Activated CD4-positive, alpha-beta memory T cell treated with anti-CD3 and anti-CD28 coated beads for 36 hours (primary cell): ENCODE data around the gene SOX15. TPM values are rescaled to one million over a fixed set of nuclear protein-coding genes. Genes with fewer than 3 reads are reported as not detected.

Source experiments
- CTCF ChIA-PET: fragments of 350-600 bp; sonication (Branson Sonifier 250); formaldehyde crosslinking; loops from one replicate; lab custom pipeline; 2021; ENCODE audit warnings: antibody characterized with exemption, inconsistent platforms; lab: Charles Lee
- POLR2A ChIA-PET: fragments of 350-600 bp; sonication (Branson Sonifier 250); formaldehyde crosslinking; loops from one replicate; lab custom pipeline; 2021; ENCODE audit warnings: antibody characterized with exemption; lab: Charles Lee
- DNase-seq: peaks from one replicate; pipeline ENCODE4 v3.0.0-alpha.2; 2020
- H3K27ac Mint-ChIP-seq: one replicate; pipeline ENCODE4 v1.8.0; 2021; ENCODE audit warnings: mixed read lengths
- H3K27me3 Mint-ChIP-seq: one replicate; pipeline ENCODE4 v1.8.0; 2021; ENCODE audit warnings: mixed read lengths
- H3K36me3 Mint-ChIP-seq: one replicate; pipeline ENCODE4 v1.8.0; 2021; ENCODE audit warnings: mixed read lengths
- H3K4me1 Mint-ChIP-seq: one replicate; pipeline ENCODE4 v1.8.0; 2021; ENCODE audit warnings: low read depth, mixed read lengths
- H3K4me3 Mint-ChIP-seq: one replicate; pipeline ENCODE4 v1.8.0; 2021; ENCODE audit warnings: mild to moderate bottlenecking, mixed read lengths
- H3K9me3 Mint-ChIP-seq: one replicate; pipeline ENCODE4 v1.8.0; 2021; ENCODE audit warnings: mixed read lengths
- intact Hi-C: fragments of 100-400 bp; cut with micrococcal nuclease; formaldehyde crosslinking; loops from one replicate; pipeline ENCODE4 v1.15.1; 2023
- total RNA-seq, 2 experiments: library from RNA; stranded (reverse); gene quantifications; one replicate each; pipeline ENCODE4 v1.2.3, GENCODE V29; 2021

SOX15 gene
- total RNA-seq, 2 experiments from 2014 or later: 0.29 TPM; not detected in 1

DNA sequence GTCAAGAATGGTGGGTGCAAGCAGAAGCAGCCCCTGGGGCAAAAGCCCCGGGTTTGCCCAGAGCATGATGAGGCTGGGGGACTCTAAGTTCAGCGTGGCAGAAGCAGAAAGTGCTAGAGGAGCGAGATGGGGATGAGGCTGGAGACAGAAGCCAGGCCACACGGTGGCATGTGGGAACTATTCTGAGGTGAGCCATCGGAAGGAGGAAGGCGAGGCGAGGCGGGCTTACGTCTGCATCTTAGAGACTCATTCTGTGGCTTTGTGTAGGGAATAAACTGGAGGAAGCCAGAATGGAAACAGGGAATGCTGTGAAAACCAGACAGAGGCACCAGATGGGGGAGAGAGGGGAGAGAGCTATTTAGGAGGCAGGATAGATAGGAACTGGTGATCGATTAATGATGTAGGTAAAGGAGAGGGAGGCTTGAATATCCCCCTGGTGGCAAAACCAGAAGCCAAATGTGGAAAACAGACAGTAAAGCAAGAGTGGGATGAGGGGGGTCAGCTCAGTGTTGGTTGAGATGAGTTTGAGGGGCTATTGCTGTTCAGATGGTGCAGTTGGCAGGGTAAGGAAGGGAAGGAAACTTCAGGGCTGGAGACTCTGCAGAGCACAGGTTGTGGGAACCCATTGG is 34.5 kb downstream of the SOX15 start:
- CTCF ChIA-PET: interaction anchor here (1.0 to 2.7 kb wide), 3 partner anchors 32 to 50 kb away, joined by 3 to 11 read pairs (median 3); no protein-coding TSS in a partner anchor
- Mint-ChIP-seq H3K36me3 (peaks cover 1% of the 10 kb centered on the region), H3K4me3 (no peak overlapping the region), H3K4me1 (peaks cover 46% of the 10 kb centered on the region), H3K27ac (peak overlapping the region; percentile 40), H3K9me3 (no peaks in the 10 kb centered on the region), H3K27me3 (no peaks in the 10 kb centered on the region)
- POLR2A ChIA-PET: interaction anchor here (0.8 kb wide), 1 partner anchor 29 kb away, joined by 3 read pairs; no protein-coding TSS in a partner anchor
- no peak for DNase-seq
- intact Hi-C loops: no loop called here

DNA sequence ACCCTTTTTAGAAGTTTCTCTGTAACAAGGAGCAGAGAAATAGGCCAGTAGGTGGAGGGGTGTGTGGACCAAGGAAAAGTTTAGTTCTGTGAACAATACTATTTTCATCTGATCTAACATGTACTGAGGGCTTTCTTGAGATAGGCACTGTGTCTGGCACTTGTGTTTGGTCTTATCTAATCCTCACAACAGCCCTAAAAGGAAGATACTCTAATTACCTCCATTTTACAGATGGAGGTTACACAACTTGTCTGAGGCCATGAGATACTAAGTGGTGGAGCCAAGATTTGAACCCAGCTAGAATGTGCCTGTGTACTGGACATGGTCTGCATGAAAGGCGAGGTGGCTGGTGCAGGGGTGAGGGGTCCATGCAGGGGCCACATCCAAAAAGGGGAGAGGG is 36.5 kb downstream of the SOX15 start:
- Mint-ChIP-seq H3K9me3 (no peaks in the 10 kb centered on the region), H3K4me1 (peaks cover 50% of the 10 kb centered on the region), H3K4me3 (no peak overlapping the region), H3K27ac (peak overlapping the region; percentile 88), H3K27me3 (no peaks in the 10 kb centered on the region), H3K36me3 (peaks cover 1% of the 10 kb centered on the region)
- ChIA-PET CTCF (interaction anchor here (1.1 to 2.3 kb wide), 4 partner anchors 7 to 197 kb away, joined by 3 to 17 read pairs (median 7); partner anchors contain the start of gene SENP3), POLR2A (interaction anchor here (1.5 kb wide), 1 partner anchor 30 kb away, joined by 3 read pairs; the partner anchor contains the start of gene MPDU1)
- intact Hi-C loops: no loop called here
- DNase-seq: no peak

DNA sequence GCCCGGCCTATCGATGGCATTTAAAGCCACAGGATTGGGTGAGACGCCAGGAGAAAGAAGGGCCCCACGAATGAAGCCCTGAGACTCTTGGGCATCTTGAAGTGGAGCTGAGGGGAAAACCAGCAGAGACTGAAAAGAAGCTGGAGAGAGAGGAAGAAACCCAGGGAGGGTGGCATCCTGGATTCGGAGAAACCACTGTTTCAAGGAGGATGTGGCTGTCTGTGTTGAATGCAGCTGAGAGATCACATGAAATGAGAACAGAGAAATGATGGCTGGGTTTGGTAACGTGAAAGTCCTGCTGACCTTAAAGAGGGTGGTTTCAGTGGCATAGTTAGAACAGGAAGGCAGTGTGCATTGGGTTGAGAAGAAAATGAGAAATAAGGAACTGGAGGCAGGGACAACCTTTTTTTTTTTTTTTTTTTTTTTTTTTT is 37.3 kb downstream of the SOX15 start:
- Mint-ChIP-seq H3K4me1 (peaks cover 55% of the 10 kb centered on the region), H3K36me3 (peaks cover 1% of the 10 kb centered on the region), H3K9me3 (no peaks in the 10 kb centered on the region), H3K27me3 (no peaks in the 10 kb centered on the region), H3K4me3 (peak overlapping the region; percentile 40), H3K27ac (peak overlapping the region; percentile 88)
- POLR2A ChIA-PET: interaction anchor here (0.6 to 1.6 kb wide), 8 partner anchors 8 to 248 kb away, joined by 3 to 7 read pairs (median 3); partner anchors contain the start of genes MPDU1 and SENP3
- intact Hi-C loops: loop anchor here (1.0 kb wide), 1 partner anchor 9 kb away; the partner anchor contains the start of gene SENP3
- CTCF ChIA-PET: interaction anchor here (0.5 to 2.3 kb wide), 7 partner anchors 8 to 197 kb away, joined by 3 to 17 read pairs (median 4); partner anchors contain the start of gene SENP3
- DNase-seq: peak; percentile 62

DNA sequence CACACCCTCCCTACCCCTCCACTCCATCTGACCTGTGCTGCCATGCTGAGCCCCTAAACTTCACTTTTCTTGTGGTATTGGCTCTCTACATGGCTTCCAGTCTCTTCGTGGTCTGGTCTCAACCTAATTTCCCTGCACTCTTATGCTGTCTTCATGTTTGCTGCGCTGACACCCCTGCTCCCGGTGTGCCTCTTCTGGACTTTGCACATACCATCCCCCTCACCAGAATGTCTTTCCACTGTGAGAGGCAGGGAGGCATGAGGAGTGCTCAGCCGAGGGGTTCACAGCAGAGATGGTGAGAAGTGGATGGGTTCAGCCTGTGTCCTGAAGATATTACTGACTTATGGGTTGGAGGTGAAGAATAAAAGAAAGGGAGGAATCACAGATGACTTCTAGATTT is 38.5 kb downstream of the SOX15 start:
- H3K36me3 Mint-ChIP-seq: peaks cover 1% of the 10 kb centered on the region
- intact Hi-C loops: no loop called here
- H3K27me3 Mint-ChIP-seq: no peaks in the 10 kb centered on the region
- H3K4me1 Mint-ChIP-seq: peaks cover 58% of the 10 kb centered on the region
- no peak overlapping the region for H3K4me3 Mint-ChIP-seq
- POLR2A ChIA-PET: interaction anchor here (1.6 kb wide), 1 partner anchor 10 kb away, joined by 7 read pairs; the partner anchor contains the start of gene SENP3
- no peak for DNase-seq
- CTCF ChIA-PET: interaction anchor here (0.6 to 2.3 kb wide), 5 partner anchors 9 to 405 kb away, joined by 3 to 17 read pairs (median 4); partner anchors contain the start of gene SENP3
- H3K27ac Mint-ChIP-seq: peak overlapping the region; percentile 16
- H3K9me3 Mint-ChIP-seq: no peaks in the 10 kb centered on the region

DNA sequence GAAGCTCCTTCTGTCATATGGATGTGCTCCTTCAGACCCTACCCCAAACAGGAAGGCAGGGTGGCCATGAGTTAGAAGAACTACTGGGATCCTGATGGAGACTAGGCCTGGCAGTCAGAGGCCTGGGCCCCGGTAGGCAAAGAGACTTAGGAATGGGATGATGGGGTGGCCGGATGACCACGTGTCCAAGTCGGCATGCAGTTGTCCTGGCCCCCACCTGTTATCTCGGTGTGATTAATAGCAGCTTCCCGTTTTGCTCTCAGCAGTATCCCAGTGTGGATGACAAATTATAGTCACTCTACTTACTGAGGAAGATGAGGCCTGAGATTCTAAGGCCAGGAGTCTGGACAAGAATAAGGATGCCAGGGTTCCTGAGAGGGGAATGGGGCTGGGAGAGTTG is 39.5 kb downstream of the SOX15 start:
- H3K27me3 Mint-ChIP-seq: no peaks in the 10 kb centered on the region
- H3K4me3 Mint-ChIP-seq: no peak overlapping the region
- CTCF ChIA-PET: interaction anchor here (5.1 kb wide), 1 partner anchor 10 kb away, joined by 37 read pairs; no protein-coding TSS in a partner anchor
- no peak for DNase-seq
- no peaks in the 10 kb centered on the region for H3K9me3 Mint-ChIP-seq
- POLR2A ChIA-PET: interaction anchor here (1.5 kb wide), 2 partner anchors 10 to 65 kb away, joined by 3 to 4 read pairs; no protein-coding TSS in a partner anchor
- H3K36me3 Mint-ChIP-seq: peaks cover 1% of the 10 kb centered on the region
- H3K4me1 Mint-ChIP-seq: peaks cover 56% of the 10 kb centered on the region
- intact Hi-C loops: no loop called here
- no peak overlapping the region for H3K27ac Mint-ChIP-seq

DNA sequence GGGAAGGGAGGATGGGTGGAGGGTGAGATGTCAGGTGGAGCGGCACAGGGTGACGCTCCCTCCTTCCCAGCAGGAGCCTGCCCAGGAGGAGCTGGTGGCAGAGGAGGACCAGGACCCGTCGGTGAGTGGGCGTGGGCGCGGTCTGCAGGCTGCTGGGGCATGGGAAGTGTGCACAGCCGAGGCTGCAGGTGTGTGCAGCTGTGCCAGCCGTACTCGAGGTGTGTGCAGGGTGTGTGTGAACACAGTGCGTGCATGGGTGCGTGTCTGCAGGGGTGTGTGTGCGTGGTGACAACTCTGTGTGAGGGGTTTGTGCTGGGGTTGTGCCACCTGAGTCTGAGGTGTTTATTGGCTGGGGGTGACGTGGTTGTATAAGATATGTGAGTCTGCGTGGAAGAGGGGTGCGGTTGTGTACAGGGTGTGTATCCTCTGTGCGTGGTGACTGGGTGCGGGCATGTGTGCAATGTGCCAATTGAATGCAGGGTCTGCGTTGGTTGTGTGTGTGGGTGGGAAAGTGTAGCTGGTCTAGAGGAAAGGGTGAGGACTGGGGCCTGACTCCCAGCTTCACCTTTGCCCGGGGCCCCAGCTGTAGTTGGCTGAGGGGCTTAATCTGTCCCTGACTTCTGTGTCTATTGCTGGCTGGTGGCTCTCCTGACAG is 40.4 kb downstream of the SOX15 start:
- peaks cover 53% of the 10 kb centered on the region for H3K4me1 Mint-ChIP-seq
- intact Hi-C loops: no loop called here
- peaks cover 1% of the 10 kb centered on the region for H3K36me3 Mint-ChIP-seq
- no peaks in the 10 kb centered on the region for H3K27me3 Mint-ChIP-seq
- POLR2A ChIA-PET: interaction anchor here (0.5 to 1.5 kb wide), 4 partner anchors 11 to 426 kb away, joined by 3 to 4 read pairs (median 3); no protein-coding TSS in a partner anchor
- H3K9me3 Mint-ChIP-seq: no peaks in the 10 kb centered on the region
- H3K27ac Mint-ChIP-seq: peak overlapping the region; percentile 54
- peak; percentile 63 for DNase-seq
- CTCF ChIA-PET: interaction anchor here (0.5 to 5.1 kb wide), 5 partner anchors 11 to 194 kb away, joined by 3 to 37 read pairs (median 3); no protein-coding TSS in a partner anchor
- peak overlapping the region; percentile 71 for H3K4me3 Mint-ChIP-seq

DNA sequence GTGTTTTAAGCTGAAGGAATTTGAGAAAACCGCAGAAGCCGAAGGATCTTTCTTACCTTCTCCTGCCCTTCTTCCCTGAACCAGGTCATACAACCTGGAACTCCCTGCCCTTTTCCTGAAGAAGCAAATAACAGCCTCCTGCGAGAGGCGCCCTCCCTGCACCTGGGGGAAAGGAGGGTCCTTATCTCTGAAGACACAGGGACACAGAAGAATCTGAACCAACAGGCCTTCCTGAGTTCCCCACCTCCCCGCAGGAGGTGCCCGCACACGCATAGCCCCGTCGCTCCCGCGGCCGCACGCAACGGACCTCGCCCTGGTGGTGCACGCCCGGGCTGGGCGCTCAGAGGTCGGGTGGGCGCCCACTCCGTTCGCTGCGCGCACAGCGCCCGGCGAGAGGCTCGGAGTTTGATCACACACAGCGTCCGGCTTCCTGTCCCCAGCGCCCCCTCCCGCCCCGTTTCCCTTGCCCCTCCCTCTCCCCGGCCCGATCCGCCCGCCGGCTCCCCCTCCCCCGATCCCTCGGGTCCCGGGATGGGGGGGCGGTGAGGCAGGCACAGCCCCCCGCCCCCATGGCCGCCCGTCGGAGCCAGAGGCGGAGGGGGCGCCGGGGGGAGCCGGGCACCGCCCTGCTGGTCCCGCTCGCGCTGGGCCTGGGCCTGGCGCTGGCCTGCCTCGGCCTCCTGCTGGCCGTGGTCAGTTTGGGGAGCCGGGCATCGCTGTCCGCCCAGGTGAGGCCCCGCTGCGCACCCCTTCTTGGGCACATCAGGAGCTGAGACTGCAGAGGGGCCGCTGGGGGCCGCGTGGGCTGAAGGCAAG is 41.1 kb downstream of the SOX15 start, which contains the start of gene TNFSF12:
Gene TNFSF12 (plus strand): TSS at position 474 of the 816 bp plus-strand sequence. CDS start 96 bp downstream, at position 570.
- CTCF ChIA-PET: interaction anchor here (0.6 to 5.1 kb wide), 7 partner anchors 12 to 193 kb away, joined by 3 to 37 read pairs (median 3); no protein-coding TSS in a partner anchor
- intact Hi-C loops: no loop called here
- H3K4me3 Mint-ChIP-seq: peak within 1 kb of the TSS; percentile 80
- peaks cover 50% of the 10 kb centered on the region for H3K4me1 Mint-ChIP-seq
- POLR2A ChIA-PET: interaction anchor here (0.5 to 1.5 kb wide), 4 partner anchors 12 to 427 kb away, joined by 3 to 4 read pairs (median 3); no protein-coding TSS in a partner anchor
- no peaks in the 10 kb centered on the region for H3K27me3 Mint-ChIP-seq
- peak; percentile 76 for DNase-seq
- H3K9me3 Mint-ChIP-seq: no peaks in the 10 kb centered on the region
- peak within 1 kb of the TSS; percentile 67 for H3K27ac Mint-ChIP-seq
- H3K36me3 Mint-ChIP-seq: peaks cover 1% of the 10 kb centered on the region

DNA sequence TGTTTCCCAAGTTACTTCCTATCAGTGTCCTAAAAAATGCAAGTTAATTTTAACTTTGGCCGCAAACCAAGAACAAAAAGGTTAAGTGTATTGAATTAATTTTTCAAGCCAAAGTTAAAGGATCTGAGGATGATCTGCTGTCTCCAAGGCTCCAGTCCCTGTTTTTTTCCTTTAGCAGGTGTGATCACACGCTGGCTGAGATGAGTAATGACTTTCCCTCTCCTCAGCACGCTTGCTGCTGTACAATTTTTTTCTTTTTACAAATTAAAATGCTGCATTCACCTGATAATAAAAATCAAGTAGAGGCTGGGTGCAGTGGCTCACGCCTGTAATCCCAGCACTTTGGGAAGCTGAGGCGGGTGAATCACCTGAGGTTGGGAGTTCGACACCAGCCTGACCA is 45.0 kb downstream of the SOX15 start:
- POLR2A ChIA-PET: no interaction called here
- CTCF ChIA-PET: interaction anchor here (1.8 kb wide), 1 partner anchor 22 kb away, joined by 4 read pairs; no protein-coding TSS in a partner anchor
- Mint-ChIP-seq H3K27ac (no peak overlapping the region), H3K9me3 (no peaks in the 10 kb centered on the region), H3K4me3 (no peak overlapping the region), H3K4me1 (peaks cover 15% of the 10 kb centered on the region), H3K27me3 (no peaks in the 10 kb centered on the region), H3K36me3 (no peaks in the 10 kb centered on the region)
- DNase-seq: no peak
- intact Hi-C loops: no loop called here

DNA sequence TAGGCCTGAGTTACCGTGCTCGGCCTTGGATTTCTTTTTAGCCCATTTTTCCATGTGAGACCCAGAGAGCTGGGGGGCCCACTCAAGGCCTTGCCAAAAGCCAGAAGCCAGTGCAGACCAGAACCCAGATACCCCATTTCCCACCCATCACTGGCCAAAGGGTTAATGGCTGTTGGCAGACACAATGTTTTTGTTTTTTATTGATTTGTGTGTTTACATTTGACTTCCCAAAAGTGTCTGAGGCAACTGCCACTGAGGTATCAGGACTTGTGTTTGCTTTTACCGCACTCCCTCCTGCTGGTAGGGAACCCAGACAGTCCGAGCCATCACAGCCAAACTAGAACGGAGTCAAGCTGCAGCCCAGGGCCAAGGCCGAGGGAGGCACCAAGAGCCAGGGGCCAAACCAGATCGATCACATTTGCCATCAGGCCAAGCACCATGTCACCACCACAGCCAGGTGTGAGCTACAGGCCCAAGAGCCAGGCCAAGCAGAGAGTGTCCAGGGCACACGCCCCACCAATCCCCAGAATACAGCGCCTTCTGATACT is 48.7 kb downstream of the SOX15 start:
- H3K4me1 Mint-ChIP-seq: no peaks in the 10 kb centered on the region
- H3K27ac Mint-ChIP-seq: no peak overlapping the region
- DNase-seq: no peak
- ChIA-PET POLR2A (no interaction called here), CTCF (interaction anchor here (1.0 kb wide), 1 partner anchor 104 kb away, joined by 3 read pairs; no protein-coding TSS in a partner anchor)
- intact Hi-C loops: no loop called here
- H3K4me3 Mint-ChIP-seq: no peak overlapping the region
- H3K9me3 Mint-ChIP-seq: peaks cover 4% of the 10 kb centered on the region
- H3K27me3 Mint-ChIP-seq: no peaks in the 10 kb centered on the region
- H3K36me3 Mint-ChIP-seq: no peaks in the 10 kb centered on the region

DNA sequence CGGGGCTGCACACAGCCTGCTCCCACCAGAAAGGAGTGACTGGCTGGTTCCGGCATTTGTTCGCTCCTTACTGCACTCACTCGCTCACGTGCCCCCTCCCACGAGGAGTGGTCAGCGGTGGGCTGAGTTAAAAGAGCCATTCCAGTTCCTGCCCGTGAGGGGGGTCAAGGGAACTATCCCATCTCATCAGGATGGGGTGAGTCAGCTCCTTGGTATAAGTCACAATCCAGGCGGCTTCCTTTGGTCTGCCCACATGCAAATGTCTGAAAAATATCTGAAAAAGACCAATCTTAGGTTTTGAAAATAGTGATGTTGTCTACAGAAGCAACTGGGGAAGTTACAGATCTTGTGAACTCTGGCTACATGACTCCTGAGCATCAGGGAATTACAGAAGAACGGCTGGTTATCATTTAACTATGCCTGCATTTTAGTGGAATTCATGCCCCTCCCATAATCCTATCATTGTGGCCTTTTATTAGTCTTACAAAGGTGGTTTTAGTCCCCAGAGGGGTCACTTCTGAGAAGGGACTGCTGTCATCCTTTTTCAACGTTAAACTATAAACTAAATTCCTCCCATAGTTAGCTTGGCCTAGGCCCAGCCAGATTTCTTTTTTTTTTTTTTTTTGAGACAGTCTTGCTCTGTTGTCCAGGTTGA is 50.9 kb downstream of the SOX15 start:
- DNase-seq: no peak
- peaks cover 4% of the 10 kb centered on the region for H3K9me3 Mint-ChIP-seq
- ChIA-PET POLR2A (no interaction called here), CTCF (interaction anchor here (1.2 kb wide), 1 partner anchor 16 kb away, joined by 3 read pairs; no protein-coding TSS in a partner anchor)
- H3K36me3 Mint-ChIP-seq: no peaks in the 10 kb centered on the region
- H3K4me3 Mint-ChIP-seq: no peak overlapping the region
- no peak overlapping the region for H3K27ac Mint-ChIP-seq
- no peaks in the 10 kb centered on the region for H3K27me3 Mint-ChIP-seq
- H3K4me1 Mint-ChIP-seq: no peaks in the 10 kb centered on the region
- intact Hi-C loops: no loop called here
